Activated naive CD4-positive, alpha-beta T cell treated with anti-CD3 and anti-CD28 coated beads, Interleukin-2, amount 50 U/mL, for 24 hours (primary cell): Measurements from ENCODE around the gene SERAC1.
"Not testable (repeated sequence)": the region's sequence is repeated elsewhere in the genome, so short reads cannot be mapped to it uniquely, and the experiment has no call there.

Source experiments
- H3K27ac Mint-ChIP-seq: one replicate; pipeline ENCODE4 v1.8.0; 2021; ENCODE audit warnings: mild to moderate bottlenecking, mixed read lengths
- H3K27me3 Mint-ChIP-seq: one replicate; pipeline ENCODE4 v1.8.0; 2021; ENCODE audit warnings: mixed read lengths
- H3K36me3 Mint-ChIP-seq: one replicate; pipeline ENCODE4 v1.8.0; 2021; ENCODE audit warnings: mixed read lengths
- H3K4me1 Mint-ChIP-seq: one replicate; pipeline ENCODE4 v1.8.0; 2021; ENCODE audit warnings: mixed read lengths
- H3K4me3 Mint-ChIP-seq: one replicate; pipeline ENCODE4 v1.8.0; 2021; ENCODE audit warnings: mild to moderate bottlenecking, mixed read lengths
- H3K9me3 Mint-ChIP-seq: one replicate; pipeline ENCODE4 v1.8.0; 2021; ENCODE audit warnings: mixed read lengths

Gene SERAC1

GRCh38 chr6:158158123-158158522, 9.9 kb downstream of the SERAC1 start:
- Mint-ChIP-seq H3K36me3 (peaks cover 9% of the 10 kb centered on the region), H3K4me1 (peaks cover 5% of the 10 kb centered on the region), H3K4me3 (no peak overlapping the region), H3K27me3 (no peaks in the 10 kb centered on the region), H3K9me3 (no peaks in the 10 kb centered on the region), H3K27ac (no peak overlapping the region)

GRCh38 chr6:158157064-158157764, 10.8 kb downstream of the SERAC1 start:
- Mint-ChIP-seq H3K4me1 (peaks cover 5% of the 10 kb centered on the region), H3K9me3 (no peaks in the 10 kb centered on the region), H3K36me3 (peaks cover 10% of the 10 kb centered on the region), H3K27ac (no peak overlapping the region), H3K4me3 (no peak overlapping the region), H3K27me3 (no peaks in the 10 kb centered on the region)

- Mint-ChIP-seq H3K4me3 (no peak overlapping the region), H3K27ac (no peak overlapping the region), H3K9me3 (no peaks in the 10 kb centered on the region), H3K27me3 (no peaks in the 10 kb centered on the region), H3K36me3 (peaks cover 8% of the 10 kb centered on the region), H3K4me1 (no peaks in the 10 kb centered on the region)
These were observed 13.2 kb downstream of the SERAC1 start for GRCh38 chr6:158154816-158155215.

- H3K4me3 Mint-ChIP-seq = no peak overlapping the region
- no peaks in the 10 kb centered on the region for H3K27me3 Mint-ChIP-seq
- H3K27ac Mint-ChIP-seq = no peak overlapping the region
- H3K4me1 Mint-ChIP-seq = no peaks in the 10 kb centered on the region
- peaks cover 8% of the 10 kb centered on the region for H3K36me3 Mint-ChIP-seq
- no peaks in the 10 kb centered on the region for H3K9me3 Mint-ChIP-seq
These were observed 14.5 kb downstream of the SERAC1 start for GRCh38 chr6:158153576-158153975.

DNA sequence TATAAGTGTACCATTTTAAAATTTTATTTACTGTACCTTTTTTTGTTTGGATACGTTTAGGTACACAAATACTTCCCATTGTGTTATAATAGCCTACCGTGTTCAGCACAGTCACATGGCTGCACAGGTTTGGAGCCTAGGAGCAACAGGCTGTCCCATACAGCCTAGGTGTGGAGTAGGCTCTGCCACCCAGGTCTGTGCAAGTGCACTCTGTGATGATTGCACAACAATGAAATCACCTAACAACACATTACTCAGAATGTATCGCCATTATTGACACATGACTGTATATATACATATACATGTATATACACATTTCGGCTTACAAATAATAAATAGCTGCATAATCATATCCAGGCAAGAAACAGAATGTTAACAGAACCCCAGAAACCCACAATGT, 15.4 kb downstream of the SERAC1 start:
- no peaks in the 10 kb centered on the region for H3K27me3 Mint-ChIP-seq
- H3K4me3 Mint-ChIP-seq = no peak overlapping the region
- peaks cover 8% of the 10 kb centered on the region for H3K36me3 Mint-ChIP-seq
- H3K27ac Mint-ChIP-seq = no peak overlapping the region
- H3K9me3 Mint-ChIP-seq = no peaks in the 10 kb centered on the region
- no peaks in the 10 kb centered on the region for H3K4me1 Mint-ChIP-seq

DNA sequence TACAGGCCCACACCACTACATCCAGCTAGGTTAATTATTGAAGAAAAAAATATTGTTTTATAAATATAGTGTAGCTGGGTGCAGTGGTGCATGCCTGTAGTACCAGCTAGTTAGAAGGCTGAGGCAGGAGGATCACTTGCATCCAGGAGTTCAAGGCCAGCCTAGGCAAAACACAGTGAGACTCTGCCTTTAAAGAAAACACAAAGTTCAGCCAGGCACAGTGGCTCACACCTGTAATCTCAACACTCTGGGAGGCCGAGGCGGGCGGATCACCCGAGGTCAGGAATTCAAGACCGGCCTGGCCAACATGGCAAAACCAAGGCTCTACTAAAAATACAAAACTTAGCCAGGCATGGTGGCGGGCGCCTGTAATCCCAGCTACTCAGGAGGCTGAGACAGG, 16.0 kb downstream of the SERAC1 start:
- not testable (repeated sequence) for H3K27me3 Mint-ChIP-seq, H3K4me1 Mint-ChIP-seq, H3K4me3 Mint-ChIP-seq, H3K9me3 Mint-ChIP-seq, H3K27ac Mint-ChIP-seq, H3K36me3 Mint-ChIP-seq

- peaks cover 3% of the 10 kb centered on the region for H3K36me3 Mint-ChIP-seq
- no peaks in the 10 kb centered on the region for H3K4me1 Mint-ChIP-seq
- no peak overlapping the region for H3K4me3 Mint-ChIP-seq
- H3K27me3 Mint-ChIP-seq = no peaks in the 10 kb centered on the region
- no peaks in the 10 kb centered on the region for H3K9me3 Mint-ChIP-seq
- H3K27ac Mint-ChIP-seq = no peak overlapping the region
These were observed 17.4 kb downstream of the SERAC1 start for GRCh38 chr6:158150701-158151100.

DNA sequence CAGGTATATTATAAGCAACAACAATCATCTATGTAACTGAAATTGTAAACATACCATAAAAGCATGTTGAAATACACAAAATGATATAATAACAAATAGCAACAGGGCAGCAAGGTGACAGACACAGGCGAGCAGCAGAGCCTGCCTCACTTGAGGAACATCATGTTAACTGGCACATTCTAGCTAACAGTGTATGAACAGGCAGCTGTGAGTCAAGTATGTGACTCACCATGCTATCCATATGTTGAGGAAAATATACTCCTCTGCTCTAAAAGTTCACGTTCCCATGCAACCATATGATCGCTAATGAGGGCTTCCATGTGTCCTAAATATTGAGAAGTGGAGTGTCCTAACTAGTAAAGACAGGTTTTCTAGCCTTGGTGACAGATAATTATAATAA, 18.4 kb downstream of the SERAC1 start:
- Mint-ChIP-seq H3K4me3 (no peak overlapping the region), H3K36me3 (peaks cover 3% of the 10 kb centered on the region), H3K27me3 (no peaks in the 10 kb centered on the region), H3K4me1 (no peaks in the 10 kb centered on the region), H3K27ac (no peak overlapping the region), H3K9me3 (no peaks in the 10 kb centered on the region)

DNA sequence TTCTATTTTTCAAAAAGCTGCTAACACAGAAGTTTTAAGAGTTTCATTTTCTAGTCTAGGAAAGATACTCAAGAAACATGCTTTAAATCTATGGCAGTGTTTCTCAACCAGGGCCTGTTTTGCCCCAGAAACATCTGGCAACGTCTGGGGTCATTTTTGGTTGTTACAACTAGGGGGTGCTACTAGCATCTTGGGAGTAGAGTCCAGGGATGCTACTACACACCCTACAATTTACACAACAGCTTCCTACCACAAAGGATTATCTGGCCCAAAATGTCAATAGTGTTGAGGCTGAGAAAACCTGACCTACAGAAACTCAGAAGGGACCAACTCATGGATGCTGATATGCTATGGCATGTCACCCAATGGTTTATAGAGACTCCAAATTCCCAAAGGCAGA, 24.4 kb downstream of the SERAC1 start:
- Mint-ChIP-seq H3K27me3 (no peaks in the 10 kb centered on the region), H3K4me1 (no peaks in the 10 kb centered on the region), H3K36me3 (peaks cover 8% of the 10 kb centered on the region), H3K4me3 (no peak overlapping the region), H3K9me3 (no peaks in the 10 kb centered on the region), H3K27ac (no peak overlapping the region)

DNA sequence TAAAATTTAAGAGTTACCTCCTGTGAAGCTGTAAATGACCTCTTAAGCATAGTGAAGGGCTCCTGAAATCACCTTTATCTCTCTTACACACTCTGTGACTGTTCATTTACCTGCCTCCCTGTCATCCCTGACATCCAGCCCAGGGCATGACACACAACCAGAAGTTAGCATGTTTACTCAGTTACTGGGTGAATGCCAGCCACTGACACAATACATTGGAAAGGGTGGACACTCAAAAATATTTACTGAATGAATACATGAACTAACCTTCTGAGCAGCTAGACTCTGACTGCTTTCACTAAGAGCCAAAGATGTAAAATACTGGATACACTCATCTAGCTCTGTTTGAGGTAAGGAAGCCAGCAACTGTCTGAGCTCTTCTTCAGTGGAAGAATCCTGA, 25.3 kb downstream of the SERAC1 start:
- no peak overlapping the region for H3K4me3 Mint-ChIP-seq
- H3K36me3 Mint-ChIP-seq = peaks cover 7% of the 10 kb centered on the region
- no peak overlapping the region for H3K27ac Mint-ChIP-seq
- H3K9me3 Mint-ChIP-seq = no peaks in the 10 kb centered on the region
- no peaks in the 10 kb centered on the region for H3K27me3 Mint-ChIP-seq
- no peaks in the 10 kb centered on the region for H3K4me1 Mint-ChIP-seq

GRCh38 chr6:158131926-158132325, 36.1 kb downstream of the SERAC1 start:
- Mint-ChIP-seq H3K27me3 (no peaks in the 10 kb centered on the region), H3K27ac (no peak overlapping the region), H3K36me3 (no peaks in the 10 kb centered on the region), H3K4me1 (no peaks in the 10 kb centered on the region), H3K4me3 (no peak overlapping the region), H3K9me3 (no peaks in the 10 kb centered on the region)

DNA sequence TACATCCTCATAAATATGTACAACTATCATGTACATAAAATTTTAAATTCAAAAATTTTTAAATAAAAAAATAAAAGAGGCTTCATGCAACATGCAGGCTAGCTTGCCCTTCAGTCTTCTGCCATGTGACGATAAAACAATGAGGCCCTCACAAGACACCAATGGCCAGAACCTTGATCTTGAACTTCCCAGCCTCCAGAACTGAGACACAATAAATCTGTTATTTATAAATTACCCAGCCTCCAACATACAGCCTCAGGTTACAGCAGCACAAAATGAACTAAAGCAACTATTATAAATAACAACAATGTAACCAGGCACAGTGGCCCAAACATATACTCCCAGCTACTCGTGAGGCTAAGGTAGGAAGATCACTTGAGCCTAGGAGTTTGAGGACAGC, 42.8 kb downstream of the SERAC1 start:
- Mint-ChIP-seq H3K36me3 (peaks cover 13% of the 10 kb centered on the region), H3K27me3 (no peaks in the 10 kb centered on the region), H3K9me3 (no peaks in the 10 kb centered on the region), H3K27ac (no peak overlapping the region), H3K4me3 (no peak overlapping the region), H3K4me1 (no peaks in the 10 kb centered on the region)

DNA sequence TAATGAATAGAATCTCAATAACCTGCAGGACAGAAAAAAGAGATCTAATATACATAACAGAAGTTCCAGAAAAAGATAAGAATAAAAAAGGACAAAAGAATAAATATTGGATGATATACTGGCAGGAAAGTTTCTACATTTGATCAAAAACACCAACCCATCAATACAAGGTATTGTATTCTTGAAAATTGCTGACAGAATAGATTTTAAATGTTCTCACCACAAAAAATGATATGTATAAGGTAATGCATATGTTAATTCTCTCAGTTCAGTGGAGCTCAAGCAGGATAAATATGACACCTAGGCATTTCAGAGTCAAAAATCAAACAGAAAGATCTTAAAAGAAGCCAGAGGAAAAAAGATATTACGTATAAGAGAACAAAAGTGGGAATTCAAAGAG, 43.8 kb downstream of the SERAC1 start:
- Mint-ChIP-seq H3K27ac (no peak overlapping the region), H3K9me3 (no peaks in the 10 kb centered on the region), H3K27me3 (no peaks in the 10 kb centered on the region), H3K4me3 (no peak overlapping the region), H3K4me1 (no peaks in the 10 kb centered on the region), H3K36me3 (peaks cover 13% of the 10 kb centered on the region)

DNA sequence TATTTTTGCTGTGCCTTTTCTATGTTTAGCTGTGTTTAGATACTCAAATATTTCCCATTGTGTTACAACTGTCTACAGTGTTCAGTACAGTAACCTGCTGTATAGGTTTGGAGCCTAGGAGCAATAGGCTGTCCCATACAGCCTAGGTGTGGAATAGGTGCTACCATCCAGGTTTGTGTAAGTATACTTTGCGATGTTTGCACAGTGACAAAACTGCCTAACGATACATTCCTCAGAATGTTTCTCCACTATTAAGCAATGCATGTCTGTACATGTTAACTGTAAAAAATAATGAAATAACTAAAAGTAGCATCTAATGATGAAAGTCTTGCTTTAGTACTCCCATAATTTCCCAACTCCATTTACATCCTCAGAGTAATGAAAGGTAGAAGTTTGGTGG, 46.0 kb downstream of the SERAC1 start:
- H3K27ac Mint-ChIP-seq = no peak overlapping the region
- no peaks in the 10 kb centered on the region for H3K9me3 Mint-ChIP-seq
- H3K27me3 Mint-ChIP-seq = no peaks in the 10 kb centered on the region
- no peaks in the 10 kb centered on the region for H3K4me1 Mint-ChIP-seq
- H3K4me3 Mint-ChIP-seq = no peak overlapping the region
- H3K36me3 Mint-ChIP-seq = peaks cover 17% of the 10 kb centered on the region

- H3K4me3 Mint-ChIP-seq = no peak overlapping the region
- H3K27me3 Mint-ChIP-seq = no peaks in the 10 kb centered on the region
- H3K36me3 Mint-ChIP-seq = peaks cover 18% of the 10 kb centered on the region
- H3K9me3 Mint-ChIP-seq = no peaks in the 10 kb centered on the region
- H3K27ac Mint-ChIP-seq = no peak overlapping the region
- H3K4me1 Mint-ChIP-seq = no peaks in the 10 kb centered on the region
These were observed 46.7 kb downstream of the SERAC1 start for GRCh38 chr6:158121335-158121734.

DNA sequence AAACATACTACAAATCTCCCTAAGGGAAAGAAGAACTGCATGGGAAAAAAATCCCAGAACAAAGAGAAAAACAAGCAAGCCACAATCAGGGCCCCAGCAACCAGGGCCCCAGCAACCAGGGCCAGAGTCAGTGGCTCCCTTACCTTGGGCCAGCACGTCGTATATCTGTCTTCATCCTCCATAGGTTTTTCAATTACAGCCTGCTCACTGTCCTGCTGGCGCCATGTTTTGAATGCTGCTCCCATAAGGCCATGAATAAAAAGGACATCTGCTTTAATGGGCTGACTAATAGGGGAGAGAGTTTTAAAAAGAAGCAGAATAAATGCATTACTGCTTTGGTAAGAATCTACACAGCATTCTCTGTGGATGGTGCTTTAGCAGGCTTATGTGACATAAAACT, 49.2 kb downstream of the SERAC1 start:
- Mint-ChIP-seq H3K4me3 (no peak overlapping the region), H3K9me3 (no peaks in the 10 kb centered on the region), H3K27me3 (no peaks in the 10 kb centered on the region), H3K36me3 (peaks cover 16% of the 10 kb centered on the region), H3K4me1 (no peaks in the 10 kb centered on the region), H3K27ac (no peak overlapping the region)

DNA sequence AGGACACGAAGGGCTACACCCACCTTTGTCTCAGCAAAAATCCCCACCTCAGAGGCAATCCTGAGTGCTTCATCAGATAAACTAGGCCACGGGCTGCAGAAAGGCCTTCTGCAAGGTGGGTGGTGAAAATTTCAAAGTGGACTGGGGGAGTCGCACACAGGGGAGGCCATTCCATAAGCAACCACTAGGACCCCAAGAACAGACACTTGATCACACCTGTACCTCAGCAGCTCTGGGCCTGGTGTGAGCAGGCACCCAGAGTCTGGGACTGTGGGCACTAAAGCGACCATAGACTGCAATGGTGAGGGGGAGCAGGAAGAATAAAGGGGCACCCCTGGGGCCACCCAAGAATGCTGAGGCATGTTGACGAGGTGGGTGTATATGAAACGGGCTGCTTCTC, 52.6 kb downstream of the SERAC1 start:
- peaks cover 8% of the 10 kb centered on the region for H3K36me3 Mint-ChIP-seq
- H3K27ac Mint-ChIP-seq = no peak overlapping the region
- H3K4me3 Mint-ChIP-seq = no peak overlapping the region
- H3K4me1 Mint-ChIP-seq = no peaks in the 10 kb centered on the region
- no peaks in the 10 kb centered on the region for H3K9me3 Mint-ChIP-seq
- H3K27me3 Mint-ChIP-seq = no peaks in the 10 kb centered on the region
